ENCODE data around the gene SLC16A8. TPM values are rescaled to one million over a fixed set of nuclear protein-coding genes. Genes with fewer than 3 reads are reported as not detected.

The SLC16A8 gene
- total and polyA plus RNA-seq, 9 of the 15 experiments (the other 6 are each of a cell fraction or from before 2014, with no cell fraction given), result not detected

GRCh38 chr22:38114484-38115398 lies 30.8 kb upstream of the SLC16A8 start (continued):
- TF ChIP-seq SP1 (CRISPR knock-in tag; IDR thresholded peaks at IDR 0.05) (no peak), PTTG1 (tag; IDR thresholded peaks at IDR 0.05; ENCODE audit: low read depth) (no peak), MCM5 (IDR thresholded peaks at IDR 0.05; ENCODE audit: low read depth) (no peak), ZC3H11A (IDR thresholded peaks at IDR 0.05; ENCODE audit: low read depth, low read length) (no peak), FOSL1 (tag; conservative IDR thresholded peaks at IDR 0.05) (no peak), CXXC5 (CRISPR knock-in tag; IDR thresholded peaks at IDR 0.05) (peak; percentile 26; the same call in 1 of the 2 replicates), NRF1 (conservative IDR thresholded peaks at IDR 0.05 in 1 of 2, IDR thresholded peaks at IDR 0.05 in 1 of 2) (peak; percentile 24 to 26; a peak in 1 of 4 replicates), MEF2D (tag; conservative IDR thresholded peaks at IDR 0.05; ENCODE audit: low read depth) (no peak), ZBTB33 (CRISPR knock-in tag; IDR thresholded peaks at IDR 0.05) (peak; percentile 40; the same call in 1 of the 2 replicates), GABPA (tag; conservative IDR thresholded peaks at IDR 0.05; ENCODE audit: low read depth) (no peak), ZNF133 (CRISPR knock-in tag; IDR thresholded peaks at IDR 0.05) (no peak), DIDO1 (tag; IDR thresholded peaks at IDR 0.05; ENCODE audit: low read depth) (no peak), HNRNPUL1 (IDR thresholded peaks at IDR 0.05; ENCODE audit: low read length) (no peak), TRIM28 (IDR thresholded peaks at IDR 0.05) (no peak), SMAD4 (CRISPR knock-in tag; conservative IDR thresholded peaks at IDR 0.05) (peak; percentile 40; the same call in 1 of the 2 replicates), STAG1 (CRISPR knock-in tag; IDR thresholded peaks at IDR 0.05; ENCODE audit: borderline replicate concordance) (peak; percentile 18; the same call in 1 of the 2 replicates), ZNF444 (CRISPR knock-in tag; IDR thresholded peaks at IDR 0.05) (no peak), CC2D1A (IDR thresholded peaks at IDR 0.05) (no peak), RAD21 (CRISPR knock-in tag; conservative IDR thresholded peaks at IDR 0.05 in 1 of 2, IDR thresholded peaks at IDR 0.05 in 1 of 2) (peak; percentile 45 to 78)
- TF ChIP-seq, protein P1, sequence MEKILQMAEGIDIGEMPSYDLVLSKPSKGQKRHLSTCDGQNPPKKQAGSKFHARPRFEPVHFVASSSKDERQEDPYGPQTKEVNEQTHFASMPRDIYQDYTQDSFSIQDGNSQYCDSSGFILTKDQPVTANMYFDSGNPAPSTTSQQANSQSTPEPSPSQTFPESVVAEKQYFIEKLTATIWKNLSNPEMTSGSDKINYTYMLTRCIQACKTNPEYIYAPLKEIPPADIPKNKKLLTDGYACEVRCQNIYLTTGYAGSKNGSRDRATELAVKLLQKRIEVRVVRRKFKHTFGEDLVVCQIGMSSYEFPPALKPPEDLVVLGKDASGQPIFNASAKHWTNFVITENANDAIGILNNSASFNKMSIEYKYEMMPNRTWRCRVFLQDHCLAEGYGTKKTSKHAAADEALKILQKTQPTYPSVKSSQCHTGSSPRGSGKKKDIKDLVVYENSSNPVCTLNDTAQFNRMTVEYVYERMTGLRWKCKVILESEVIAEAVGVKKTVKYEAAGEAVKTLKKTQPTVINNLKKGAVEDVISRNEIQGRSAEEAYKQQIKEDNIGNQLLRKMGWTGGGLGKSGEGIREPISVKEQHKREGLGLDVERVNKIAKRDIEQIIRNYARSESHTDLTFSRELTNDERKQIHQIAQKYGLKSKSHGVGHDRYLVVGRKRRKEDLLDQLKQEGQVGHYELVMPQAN (IDR thresholded peaks at IDR 0.05; ENCODE audit: borderline replicate concordance), result no peak
- TF ChIP-seq, protein P2, sequence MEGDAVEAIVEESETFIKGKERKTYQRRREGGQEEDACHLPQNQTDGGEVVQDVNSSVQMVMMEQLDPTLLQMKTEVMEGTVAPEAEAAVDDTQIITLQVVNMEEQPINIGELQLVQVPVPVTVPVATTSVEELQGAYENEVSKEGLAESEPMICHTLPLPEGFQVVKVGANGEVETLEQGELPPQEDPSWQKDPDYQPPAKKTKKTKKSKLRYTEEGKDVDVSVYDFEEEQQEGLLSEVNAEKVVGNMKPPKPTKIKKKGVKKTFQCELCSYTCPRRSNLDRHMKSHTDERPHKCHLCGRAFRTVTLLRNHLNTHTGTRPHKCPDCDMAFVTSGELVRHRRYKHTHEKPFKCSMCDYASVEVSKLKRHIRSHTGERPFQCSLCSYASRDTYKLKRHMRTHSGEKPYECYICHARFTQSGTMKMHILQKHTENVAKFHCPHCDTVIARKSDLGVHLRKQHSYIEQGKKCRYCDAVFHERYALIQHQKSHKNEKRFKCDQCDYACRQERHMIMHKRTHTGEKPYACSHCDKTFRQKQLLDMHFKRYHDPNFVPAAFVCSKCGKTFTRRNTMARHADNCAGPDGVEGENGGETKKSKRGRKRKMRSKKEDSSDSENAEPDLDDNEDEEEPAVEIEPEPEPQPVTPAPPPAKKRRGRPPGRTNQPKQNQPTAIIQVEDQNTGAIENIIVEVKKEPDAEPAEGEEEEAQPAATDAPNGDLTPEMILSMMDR (IDR thresholded peaks at IDR 0.05 in 2 of 3, conservative IDR thresholded peaks at IDR 0.05 in 1 of 3; ENCODE audit: insufficient read depth in 2 of 3, low read depth in 1 of 3, low read length in 3 of 3), result peak; percentile 81 to 87 (median 85)
